ENCODE measurements around the gene ELOVL2. TPM values are rescaled to one million over a fixed set of nuclear protein-coding genes. Genes with fewer than 3 reads are reported as not detected.
"Not testable (repeated sequence)": the region's sequence is repeated elsewhere in the genome, so short reads cannot be mapped to it uniquely, and the experiment has no call there.

ELOVL2 gene, protein sequence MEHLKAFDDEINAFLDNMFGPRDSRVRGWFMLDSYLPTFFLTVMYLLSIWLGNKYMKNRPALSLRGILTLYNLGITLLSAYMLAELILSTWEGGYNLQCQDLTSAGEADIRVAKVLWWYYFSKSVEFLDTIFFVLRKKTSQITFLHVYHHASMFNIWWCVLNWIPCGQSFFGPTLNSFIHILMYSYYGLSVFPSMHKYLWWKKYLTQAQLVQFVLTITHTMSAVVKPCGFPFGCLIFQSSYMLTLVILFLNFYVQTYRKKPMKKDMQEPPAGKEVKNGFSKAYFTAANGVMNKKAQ
- not detected for total RNA-seq

DNA sequence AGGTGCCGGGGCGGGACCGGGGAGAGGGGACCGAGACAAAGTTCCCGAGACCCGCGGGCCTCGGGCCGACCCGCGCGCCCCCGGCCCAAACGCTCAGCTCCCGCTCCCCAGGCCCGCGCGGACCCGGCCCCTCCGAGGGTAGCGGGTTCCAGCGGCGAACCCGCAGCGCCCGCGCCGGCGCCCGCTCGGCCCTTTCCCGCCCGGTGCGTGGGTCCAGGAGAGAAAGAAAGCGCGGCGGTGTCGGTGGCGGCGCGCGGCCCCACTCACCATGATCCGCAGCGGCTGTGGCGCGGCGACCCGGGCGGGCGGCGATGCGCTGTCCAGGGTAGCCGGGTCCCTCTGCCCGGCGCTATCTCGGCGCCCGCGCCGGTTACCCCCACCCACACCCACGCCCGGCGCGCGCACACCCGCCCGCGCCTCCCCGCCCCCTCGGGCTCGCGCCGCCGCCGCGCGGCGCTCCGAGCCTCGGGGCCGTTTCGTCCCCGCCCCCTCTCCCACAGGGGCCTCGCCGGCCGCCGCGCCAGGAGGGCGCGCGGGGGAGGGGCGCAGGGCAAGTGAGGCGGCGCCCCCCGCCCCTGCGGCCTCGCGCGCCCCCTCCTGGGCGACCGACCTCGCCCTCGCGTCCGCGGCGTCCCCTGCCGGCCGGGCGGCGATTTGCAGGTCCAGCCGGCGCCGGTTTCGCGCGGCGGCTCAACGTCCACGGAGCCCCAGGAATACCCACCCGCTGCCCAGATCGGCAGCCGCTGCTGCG lies at the start of gene ELOVL2:
Gene ELOVL2, minus strand, starts transcription at position 345 of the 751 bp plus-strand sequence. Its CDS starts 75 bp downstream, at position 270.
- H3K27me3 Mint-ChIP-seq, result peaks cover 46% of the 10 kb centered on the region
- peaks cover 14% of the 10 kb centered on the region for H3K4me1 Mint-ChIP-seq (ENCODE audit: low read depth)
- H3K4me3 Mint-ChIP-seq, result peak within 1 kb of the TSS; percentile 63
- CTCF ChIA-PET, result interaction anchor here (0.6 kb wide), 1 partner anchor 565 kb away, joined by 4 read pairs; no protein-coding TSS in a partner anchor
- no peaks in the 10 kb centered on the region for H3K9me3 Mint-ChIP-seq
- peak; percentile 27 for DNase-seq
- POLR2A ChIA-PET, result no interaction called here
- H3K27ac Mint-ChIP-seq, result no peak within 1 kb of the TSS
- intact Hi-C loops (cut with micrococcal nuclease), result no loop called here
- no peaks in the 10 kb centered on the region for H3K36me3 Mint-ChIP-seq

GRCh38 chr6:11093376-11093625 lies 49.2 kb upstream of the ELOVL2 start:
- DNase-seq, result no peak
- peaks cover 5% of the 10 kb centered on the region for H3K36me3 Mint-ChIP-seq
- intact Hi-C loops (cut with micrococcal nuclease), result loop anchor here (1.0 to 5.0 kb wide), 13 partner anchors 23 to 566 kb away; partner anchors contain the start of genes C6orf52, MAK, NEDD9 and PAK1IP1
- POLR2A ChIA-PET, result interaction anchor here (0.7 to 1.1 kb wide), 3 partner anchors 184 to 371 kb away, joined by 3 read pairs; partner anchors contain the start of gene TMEM14C
- H3K27ac Mint-ChIP-seq, result peak overlapping the region; percentile 96
- CTCF ChIA-PET, result interaction anchor here (0.6 to 1.4 kb wide), 7 partner anchors 24 to 403 kb away, joined by 3 to 4 read pairs (median 4); partner anchors contain the start of gene TMEM14B
- no peaks in the 10 kb centered on the region for H3K27me3 Mint-ChIP-seq
- no peaks in the 10 kb centered on the region for H3K9me3 Mint-ChIP-seq
- peak overlapping the region; percentile 96 for H3K4me3 Mint-ChIP-seq
- H3K4me1 Mint-ChIP-seq (ENCODE audit: low read depth), result peaks cover 27% of the 10 kb centered on the region

DNA sequence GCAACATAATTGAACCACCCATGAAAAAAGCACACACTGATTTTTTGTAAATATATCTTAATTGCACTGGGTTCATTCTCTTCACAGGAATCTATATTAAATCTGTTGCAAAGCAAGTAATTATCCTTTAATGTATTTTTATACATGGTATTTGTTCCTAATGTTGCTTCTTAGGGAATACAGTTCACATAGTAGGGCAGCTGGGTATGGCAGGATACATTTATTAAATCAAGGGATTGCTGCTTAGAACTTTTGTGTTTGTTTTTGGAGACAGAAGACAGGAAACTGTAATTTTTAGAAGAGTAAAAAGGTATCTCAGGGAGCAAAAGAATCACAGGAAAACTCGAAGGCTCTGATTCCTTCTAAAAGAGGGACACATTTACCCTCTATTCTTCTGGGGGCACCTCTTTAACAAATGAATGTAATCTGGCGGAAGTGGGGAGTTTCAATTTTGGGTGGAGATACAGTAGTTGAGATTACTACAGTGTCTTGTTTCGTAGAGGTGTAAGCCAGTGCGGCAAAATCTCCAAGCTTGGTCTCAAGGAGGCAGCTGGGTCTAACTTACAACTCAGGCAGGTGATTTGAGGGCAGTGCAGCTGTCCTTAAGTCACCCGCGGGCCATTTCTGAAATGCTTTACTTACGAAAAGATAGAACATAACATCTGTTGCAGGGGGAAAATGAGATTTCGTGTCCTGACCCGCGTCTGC lies 48.7 kb upstream of the ELOVL2 start:
- Mint-ChIP-seq H3K4me1 (ENCODE audit: low read depth) (peaks cover 24% of the 10 kb centered on the region), H3K27ac (peak overlapping the region; percentile 96), H3K27me3 (no peaks in the 10 kb centered on the region), H3K9me3 (no peaks in the 10 kb centered on the region), H3K36me3 (peaks cover 5% of the 10 kb centered on the region), H3K4me3 (peak overlapping the region; percentile 96)
- ChIA-PET POLR2A (interaction anchor here (0.7 to 1.1 kb wide), 3 partner anchors 185 to 370 kb away, joined by 3 read pairs; partner anchors contain the start of gene TMEM14C), CTCF (interaction anchor here (0.6 to 2.6 kb wide), 8 partner anchors 24 to 404 kb away, joined by 3 to 9 read pairs (median 4); partner anchors contain the start of gene TMEM14B)
- DNase-seq, result no peak
- intact Hi-C loops (cut with micrococcal nuclease), result loop anchor here (1.0 to 5.0 kb wide), 13 partner anchors 23 to 566 kb away; partner anchors contain the start of genes C6orf52, MAK, NEDD9 and PAK1IP1

- H3K27me3 Mint-ChIP-seq, POLR2A ChIA-PET, H3K27ac Mint-ChIP-seq, H3K36me3 Mint-ChIP-seq, DNase-seq, H3K4me3 Mint-ChIP-seq, H3K9me3 Mint-ChIP-seq: not testable (repeated sequence)
- intact Hi-C loops (cut with micrococcal nuclease), result loop anchor here (5.0 kb wide), 5 partner anchors 186 to 564 kb away; partner anchors contain the start of gene TMEM14B
- peaks cover 20% of the 10 kb centered on the region for H3K4me1 Mint-ChIP-seq (ENCODE audit: low read depth)
- CTCF ChIA-PET, result interaction anchor here (1.2 to 2.6 kb wide), 3 partner anchors 8 to 405 kb away, joined by 3 to 9 read pairs (median 4); no protein-coding TSS in a partner anchor
These were observed 47.0 kb upstream of the ELOVL2 start for GRCh38 chr6:11091141-11091540.

GRCh38 chr6:11089695-11090094 lies 45.6 kb upstream of the ELOVL2 start:
- Mint-ChIP-seq H3K36me3 (peaks cover 2% of the 10 kb centered on the region), H3K27me3 (peaks cover 2% of the 10 kb centered on the region), H3K27ac (no peak overlapping the region), H3K4me1 (ENCODE audit: low read depth) (peaks cover 7% of the 10 kb centered on the region), H3K9me3 (no peaks in the 10 kb centered on the region), H3K4me3 (no peak overlapping the region)
- intact Hi-C loops (cut with micrococcal nuclease), result loop anchor here (5.0 kb wide), 5 partner anchors 188 to 562 kb away; partner anchors contain the start of gene TMEM14B
- ChIA-PET POLR2A (no interaction called here), CTCF (no interaction called here)
- DNase-seq, result no peak

- intact Hi-C loops (cut with micrococcal nuclease); DNase-seq; POLR2A ChIA-PET; H3K4me1 Mint-ChIP-seq (ENCODE audit: low read depth); H3K27ac Mint-ChIP-seq; H3K27me3 Mint-ChIP-seq; H3K36me3 Mint-ChIP-seq; H3K9me3 Mint-ChIP-seq; H3K4me3 Mint-ChIP-seq: not testable (repeated sequence)
- CTCF ChIA-PET, result interaction anchor here (1.7 kb wide), 1 partner anchor 17 kb away, joined by 6 read pairs; no protein-coding TSS in a partner anchor
These were observed 43.2 kb upstream of the ELOVL2 start for GRCh38 chr6:11087141-11087812.

DNA sequence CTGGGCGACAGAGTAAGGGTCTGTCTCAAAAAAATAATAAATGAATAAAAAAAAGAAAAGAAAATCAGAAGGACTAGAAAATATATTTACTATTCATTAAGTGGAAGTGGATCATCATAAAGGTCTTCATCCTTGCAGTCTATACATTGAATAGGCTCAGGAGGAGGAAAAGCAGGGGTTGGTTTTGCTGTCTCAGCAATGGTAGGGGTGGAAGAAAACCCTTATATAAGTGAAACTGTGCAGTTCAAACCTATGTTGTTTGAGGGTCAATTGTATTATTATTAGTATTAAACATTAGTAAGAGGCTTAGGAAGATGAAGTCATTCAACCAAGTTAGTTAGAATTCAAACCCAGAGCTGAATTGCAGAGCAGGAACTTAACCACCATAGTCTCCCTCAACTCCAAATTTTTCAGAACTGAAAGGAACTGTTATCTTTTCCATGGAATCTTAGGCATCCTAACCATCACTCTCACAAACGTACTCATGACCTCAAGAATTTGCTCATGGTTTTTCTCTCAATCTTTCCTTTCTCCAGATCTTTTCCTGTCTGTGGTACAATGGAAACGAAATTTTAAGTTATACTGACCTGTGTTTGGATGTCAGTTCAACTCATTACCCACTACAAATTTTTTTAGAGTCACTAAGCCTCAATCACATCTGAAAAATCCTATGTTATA lies 41.8 kb upstream of the ELOVL2 start:
- DNase-seq, result no peak
- Mint-ChIP-seq H3K4me1 (ENCODE audit: low read depth) (no peaks in the 10 kb centered on the region), H3K27me3 (peaks cover 7% of the 10 kb centered on the region), H3K27ac (no peak overlapping the region), H3K9me3 (no peaks in the 10 kb centered on the region), H3K4me3 (no peak overlapping the region), H3K36me3 (no peaks in the 10 kb centered on the region)
- CTCF ChIA-PET, result interaction anchor here (0.5 to 0.6 kb wide), 2 partner anchors 10 to 13 kb away, joined by 3 read pairs; no protein-coding TSS in a partner anchor
- intact Hi-C loops (cut with micrococcal nuclease), result no loop called here
- POLR2A ChIA-PET, result no interaction called here

DNA sequence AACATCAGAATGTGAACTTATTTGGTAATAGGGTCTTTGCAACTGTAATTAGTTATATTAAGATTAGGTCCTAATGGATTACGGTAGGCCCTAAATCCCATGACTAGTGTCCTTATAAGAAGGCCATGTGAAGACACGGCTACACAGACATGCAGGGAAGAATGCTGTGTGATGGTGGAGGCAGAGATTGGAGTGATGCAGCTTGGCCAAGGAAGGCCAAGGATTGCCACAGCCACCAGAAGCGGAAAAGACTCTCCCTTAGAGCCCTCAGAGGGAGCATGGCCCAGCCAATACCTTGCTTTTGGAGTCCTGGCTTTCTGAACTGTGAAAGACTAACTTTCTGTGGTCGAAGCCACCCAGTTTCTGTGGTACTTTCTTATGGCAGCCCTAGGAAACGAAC lies 39.9 kb upstream of the ELOVL2 start:
- intact Hi-C loops (cut with micrococcal nuclease), result no loop called here
- H3K27ac Mint-ChIP-seq, result no peak overlapping the region
- no peak for DNase-seq
- H3K4me3 Mint-ChIP-seq, result no peak overlapping the region
- H3K9me3 Mint-ChIP-seq, result no peaks in the 10 kb centered on the region
- H3K4me1 Mint-ChIP-seq (ENCODE audit: low read depth), result no peaks in the 10 kb centered on the region
- H3K36me3 Mint-ChIP-seq, result no peaks in the 10 kb centered on the region
- H3K27me3 Mint-ChIP-seq, result peaks cover 7% of the 10 kb centered on the region
- POLR2A ChIA-PET, result no interaction called here
- CTCF ChIA-PET, result interaction anchor here (2.0 kb wide), 1 partner anchor 15 kb away, joined by 4 read pairs; no protein-coding TSS in a partner anchor

DNA sequence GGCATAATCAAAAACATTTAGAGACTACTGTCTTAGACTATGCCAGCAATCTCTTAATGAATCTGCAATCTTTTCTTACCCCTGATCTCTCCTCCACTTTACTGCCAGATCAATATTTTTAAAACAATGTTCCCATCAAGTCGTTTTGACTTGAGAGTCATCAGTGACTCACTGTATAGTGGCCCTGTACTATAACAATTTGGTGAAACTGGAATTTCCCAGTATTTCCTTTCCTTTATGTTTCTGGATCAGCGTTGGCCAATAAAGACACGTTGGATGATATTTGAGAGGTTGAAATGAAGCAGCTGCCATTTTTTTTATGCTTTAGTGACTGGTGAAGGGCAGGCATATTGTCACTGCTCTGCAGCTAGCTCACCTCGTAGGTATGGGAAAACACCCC lies 39.4 kb upstream of the ELOVL2 start:
- H3K4me1 Mint-ChIP-seq (ENCODE audit: low read depth), result no peaks in the 10 kb centered on the region
- ChIA-PET POLR2A (no interaction called here), CTCF (interaction anchor here (1.5 to 2.0 kb wide), 2 partner anchors 8 to 14 kb away, joined by 4 read pairs; no protein-coding TSS in a partner anchor)
- H3K9me3 Mint-ChIP-seq, result no peaks in the 10 kb centered on the region
- intact Hi-C loops (cut with micrococcal nuclease), result no loop called here
- peaks cover 7% of the 10 kb centered on the region for H3K27me3 Mint-ChIP-seq
- no peak for DNase-seq
- H3K27ac Mint-ChIP-seq, result no peak overlapping the region
- H3K4me3 Mint-ChIP-seq, result no peak overlapping the region
- no peaks in the 10 kb centered on the region for H3K36me3 Mint-ChIP-seq

DNA sequence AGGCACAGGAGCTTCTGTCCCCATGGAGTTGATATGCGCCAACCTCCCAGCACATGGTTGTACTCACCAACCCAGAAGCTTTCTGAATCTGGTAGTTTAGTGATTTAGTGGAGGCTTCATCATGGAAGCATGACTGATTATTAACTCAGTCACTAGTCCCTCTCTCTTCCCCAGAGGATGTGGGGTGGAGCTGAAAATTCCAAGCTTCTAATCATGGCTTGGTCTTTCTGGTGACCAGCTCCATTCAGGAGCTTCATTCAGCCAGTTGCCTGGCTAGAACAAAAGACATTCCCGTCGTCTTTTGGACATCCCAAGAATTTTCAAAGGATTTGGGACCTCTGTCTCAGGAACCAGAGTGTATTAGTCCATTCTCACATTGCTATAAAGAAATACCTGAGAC lies 36.2 kb upstream of the ELOVL2 start:
- ChIA-PET POLR2A (no interaction called here), CTCF (interaction anchor here (1.3 kb wide), 1 partner anchor 11 kb away, joined by 4 read pairs; no protein-coding TSS in a partner anchor)
- Mint-ChIP-seq H3K9me3 (no peaks in the 10 kb centered on the region), H3K4me3 (no peak overlapping the region), H3K36me3 (no peaks in the 10 kb centered on the region), H3K4me1 (ENCODE audit: low read depth) (no peaks in the 10 kb centered on the region), H3K27ac (no peak overlapping the region), H3K27me3 (peaks cover 5% of the 10 kb centered on the region)
- intact Hi-C loops (cut with micrococcal nuclease), result no loop called here
- DNase-seq, result no peak

- H3K36me3 Mint-ChIP-seq, result no peaks in the 10 kb centered on the region
- POLR2A ChIA-PET, result no interaction called here
- no peaks in the 10 kb centered on the region for H3K27me3 Mint-ChIP-seq
- no peaks in the 10 kb centered on the region for H3K4me1 Mint-ChIP-seq (ENCODE audit: low read depth)
- DNase-seq, result no peak
- H3K27ac Mint-ChIP-seq, result no peak overlapping the region
- H3K4me3 Mint-ChIP-seq, result no peak overlapping the region
- CTCF ChIA-PET, result interaction anchor here (1.7 kb wide), 1 partner anchor 418 kb away, joined by 4 read pairs; no protein-coding TSS in a partner anchor
- H3K9me3 Mint-ChIP-seq, result no peaks in the 10 kb centered on the region
- intact Hi-C loops (cut with micrococcal nuclease), result no loop called here
These were observed 34.2 kb upstream of the ELOVL2 start for GRCh38 chr6:11078266-11078665.
